NCI-H1092 (cell line): ENCODE data around the gene C17orf78.
"Not testable (repeated sequence)": the region's sequence is repeated elsewhere in the genome, so short reads cannot be mapped to it uniquely, and the experiment has no call there.

Source experiments
- DNase-seq: peaks from one replicate; lab custom pipeline; 2025; lab: John Stamatoyannopoulos, UW

The C17orf78 gene

DNA sequence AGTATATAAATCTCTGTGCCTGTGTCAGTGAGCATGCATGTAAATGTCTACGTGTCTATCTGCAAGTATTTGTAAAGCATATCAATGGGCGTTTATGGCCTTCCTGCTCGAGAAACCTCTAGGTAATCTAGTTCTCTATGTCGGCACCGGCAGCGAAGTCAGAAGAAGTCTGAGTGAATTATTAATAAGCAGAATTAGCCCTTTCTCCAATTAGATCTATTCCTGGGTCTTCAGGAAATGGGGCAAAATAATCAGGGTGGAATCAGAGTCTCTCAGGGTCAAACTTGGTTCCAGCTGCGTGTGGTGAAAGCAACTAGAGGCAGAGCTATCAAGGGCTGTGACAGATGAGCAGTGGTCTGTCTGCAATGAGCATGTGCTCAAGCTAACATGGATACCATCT is at the start of gene C17orf78:
TSS of gene C17orf78 (plus strand) at position 280 of the 400 bp plus-strand sequence. CDS start at position 388, 108 bp downstream.
- DNase-seq = no peak

DNA sequence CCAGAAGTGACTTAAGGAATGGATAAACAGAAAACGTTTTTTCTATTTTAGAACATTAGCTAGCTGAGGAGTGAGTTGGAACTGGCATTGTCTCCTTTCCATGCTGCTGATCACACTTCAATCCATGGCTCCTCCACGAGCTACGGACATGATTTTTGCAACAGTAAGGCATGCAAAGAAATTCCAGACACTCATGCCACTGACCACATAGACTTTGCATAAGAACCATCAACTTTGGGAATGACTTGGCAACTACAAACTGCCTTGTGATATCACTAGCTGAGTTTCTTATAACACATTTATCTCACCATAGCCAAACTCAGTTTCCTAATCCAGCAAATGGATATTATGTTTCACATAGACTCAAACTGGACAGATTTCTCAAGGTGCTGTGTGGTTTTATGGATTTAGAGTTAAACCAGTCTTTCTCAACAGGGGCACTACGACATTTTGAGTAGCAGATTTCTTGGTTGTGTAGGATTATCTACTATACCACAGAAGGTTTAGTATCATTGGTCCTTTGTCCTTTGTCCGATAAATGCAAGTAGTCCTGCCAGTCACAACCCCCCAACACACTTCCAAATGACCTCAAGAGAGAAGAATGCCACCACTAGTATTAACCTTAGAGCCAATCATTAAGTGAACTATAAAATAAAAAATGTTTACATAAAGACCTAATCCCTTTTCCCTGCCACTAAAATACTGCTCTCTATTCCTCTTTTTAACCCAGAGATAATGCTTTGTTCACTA is 48.3 kb upstream of the C17orf78 start:
- no peak for DNase-seq

DNA sequence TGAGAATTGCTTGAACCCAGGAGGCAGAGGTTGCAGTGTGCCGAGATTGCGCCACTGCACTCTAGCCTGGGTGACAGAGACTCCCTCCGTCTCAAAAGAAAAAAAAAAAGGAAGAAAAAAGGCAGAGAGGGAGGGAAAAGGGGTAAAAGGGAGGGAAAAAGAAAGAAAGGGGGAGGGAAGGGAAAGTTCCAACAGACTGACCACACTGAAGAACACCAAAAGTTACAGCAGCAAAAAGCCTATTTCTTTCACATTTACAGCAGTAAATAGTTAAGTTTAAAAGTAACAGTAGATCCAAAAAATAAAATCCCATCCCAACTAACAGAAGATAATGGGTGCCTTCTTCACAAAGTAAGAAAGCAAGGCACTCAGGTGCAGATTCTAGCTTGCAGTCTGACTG is 36.9 kb upstream of the C17orf78 start:
- no peak for DNase-seq

DNA sequence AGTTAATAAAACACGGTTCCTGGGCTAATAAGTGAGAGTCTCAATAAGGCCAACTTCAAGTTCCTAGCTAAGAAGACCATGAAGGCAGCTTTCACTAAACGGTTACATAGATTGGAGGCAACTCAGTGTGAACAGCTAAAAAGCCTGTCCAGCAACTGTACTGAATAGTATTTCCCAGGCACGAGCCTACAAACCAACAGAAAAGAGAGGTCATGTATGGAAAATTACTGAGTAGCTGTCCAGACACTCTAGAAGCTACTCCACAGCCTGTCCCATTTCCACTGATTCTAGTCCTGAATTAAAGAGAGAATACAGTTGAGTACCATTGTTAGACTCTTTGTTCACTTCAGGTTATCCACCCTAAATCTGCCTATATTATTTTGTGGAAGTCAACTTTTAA is 36.5 kb upstream of the C17orf78 start:
- DNase-seq = no peak

DNA sequence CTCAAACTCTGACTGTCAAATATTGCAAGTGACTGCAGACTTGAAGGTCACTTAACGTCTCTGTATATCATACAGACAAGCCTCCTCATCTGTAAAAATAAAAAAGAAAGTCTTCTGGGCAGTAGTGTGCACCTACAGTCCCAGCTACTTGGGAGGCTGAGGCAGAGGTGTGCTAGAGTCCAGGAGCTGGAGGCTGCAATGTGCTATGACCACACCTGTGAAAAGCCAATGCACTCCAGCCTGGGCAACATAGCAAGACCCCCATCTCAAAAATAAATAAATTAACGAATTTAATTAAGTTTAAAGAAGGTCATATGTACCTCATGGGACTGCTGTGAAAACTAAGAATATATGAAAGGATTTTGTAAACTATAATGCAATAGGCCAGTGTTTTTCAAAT is 35.0 kb upstream of the C17orf78 start:
- DNase-seq = no peak

DNA sequence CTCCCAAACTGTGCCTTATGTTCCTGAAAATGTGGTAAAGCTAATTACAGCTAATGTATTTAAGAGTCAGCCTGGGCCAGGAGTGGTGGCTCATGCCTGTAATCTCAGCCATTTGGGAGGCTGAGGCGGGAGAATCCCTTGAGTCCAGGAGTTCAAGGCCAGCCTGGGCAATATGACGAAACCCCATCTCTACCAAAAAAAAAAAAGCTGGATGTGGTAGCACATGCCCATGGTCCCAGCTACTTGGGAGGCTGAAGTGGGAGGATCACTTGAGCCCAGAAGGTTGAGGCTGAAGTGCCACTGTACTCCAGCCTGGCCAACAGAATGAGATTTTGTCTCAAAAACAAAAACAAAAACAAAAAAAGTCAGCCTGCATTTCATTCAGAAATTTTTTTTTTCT is 33.2 kb upstream of the C17orf78 start:
- no peak for DNase-seq

DNA sequence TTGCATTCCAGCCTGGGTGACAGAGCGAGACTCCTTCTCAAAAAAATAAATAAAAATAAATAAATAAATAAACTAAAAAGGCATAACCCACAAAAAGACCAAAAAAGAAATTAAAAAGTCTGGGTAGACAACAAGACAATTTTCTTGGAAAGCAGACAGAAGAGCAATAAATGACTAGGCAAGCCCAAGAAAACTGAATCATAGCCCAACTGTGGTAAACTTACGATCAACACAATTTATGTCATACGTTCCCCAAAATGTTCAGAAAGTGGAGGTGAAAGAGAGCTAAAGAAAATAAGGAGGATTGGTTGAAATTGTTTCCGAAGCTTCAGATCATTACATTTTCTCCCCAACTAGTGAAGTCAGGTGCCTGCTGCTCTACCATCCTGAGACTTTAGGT is 31.3 kb upstream of the C17orf78 start:
- DNase-seq = no peak

DNA sequence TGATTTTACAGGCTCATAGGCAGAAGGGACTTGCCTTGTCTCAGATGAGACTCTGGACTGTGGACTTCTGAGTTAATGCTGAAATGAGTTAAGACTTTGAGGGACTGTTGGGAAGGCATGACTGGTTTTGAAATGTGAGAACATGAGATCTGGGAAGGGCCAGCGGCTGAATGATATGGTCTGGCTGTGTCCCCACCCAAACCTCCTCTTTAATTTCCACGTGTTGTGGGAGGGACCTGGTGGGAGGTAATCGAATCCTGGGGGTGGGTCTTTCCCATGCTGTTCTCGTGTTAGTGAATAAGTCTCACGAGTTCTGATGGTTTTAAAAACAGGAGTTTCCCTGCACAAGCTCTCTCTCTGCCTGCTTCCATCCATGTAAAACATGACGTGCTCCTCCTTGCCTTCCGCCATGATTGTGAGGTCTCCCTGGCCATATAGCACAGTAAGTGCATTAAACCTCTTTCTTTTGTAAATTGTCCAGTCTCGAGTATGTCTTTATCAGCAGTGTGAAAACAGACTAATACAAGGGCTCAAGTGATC is 28.9 kb upstream of the C17orf78 start:
- not testable (repeated sequence) for DNase-seq

DNA sequence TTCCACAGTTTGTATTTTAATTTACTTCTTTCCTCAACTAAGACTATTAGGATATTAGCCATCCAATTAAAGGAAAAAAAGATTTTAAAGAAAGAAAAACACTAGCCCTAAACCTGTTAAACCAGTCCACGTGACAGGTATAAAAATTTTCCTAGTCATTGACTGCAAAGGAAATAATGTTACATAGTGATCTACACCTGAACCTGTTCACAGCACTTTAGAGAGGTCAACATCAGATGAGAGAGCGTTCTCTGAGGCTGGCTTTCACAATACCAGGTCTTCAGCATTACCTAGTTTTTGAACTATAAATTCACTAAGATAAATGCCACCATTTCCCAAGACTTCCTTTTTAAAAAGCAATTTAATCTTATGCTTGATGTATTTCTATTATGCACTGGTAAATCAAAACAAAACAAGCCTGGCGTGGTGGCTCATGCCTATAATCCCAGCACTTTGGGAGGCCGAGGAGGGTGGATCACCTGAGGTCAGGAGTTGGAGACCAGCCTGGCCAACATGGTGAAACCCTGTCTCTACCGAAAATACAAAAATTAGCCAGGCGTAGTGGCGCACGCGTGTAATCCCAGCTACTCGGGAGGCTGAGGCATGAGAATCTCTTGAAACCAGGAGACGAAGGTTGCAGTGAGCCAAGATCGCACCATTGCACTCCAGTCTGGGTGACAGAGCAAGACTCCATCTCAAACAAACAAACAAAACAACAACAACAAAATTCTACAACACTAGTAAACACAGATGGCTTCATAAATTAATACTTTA is 18.8 kb upstream of the C17orf78 start:
- not testable (repeated sequence) for DNase-seq

DNA sequence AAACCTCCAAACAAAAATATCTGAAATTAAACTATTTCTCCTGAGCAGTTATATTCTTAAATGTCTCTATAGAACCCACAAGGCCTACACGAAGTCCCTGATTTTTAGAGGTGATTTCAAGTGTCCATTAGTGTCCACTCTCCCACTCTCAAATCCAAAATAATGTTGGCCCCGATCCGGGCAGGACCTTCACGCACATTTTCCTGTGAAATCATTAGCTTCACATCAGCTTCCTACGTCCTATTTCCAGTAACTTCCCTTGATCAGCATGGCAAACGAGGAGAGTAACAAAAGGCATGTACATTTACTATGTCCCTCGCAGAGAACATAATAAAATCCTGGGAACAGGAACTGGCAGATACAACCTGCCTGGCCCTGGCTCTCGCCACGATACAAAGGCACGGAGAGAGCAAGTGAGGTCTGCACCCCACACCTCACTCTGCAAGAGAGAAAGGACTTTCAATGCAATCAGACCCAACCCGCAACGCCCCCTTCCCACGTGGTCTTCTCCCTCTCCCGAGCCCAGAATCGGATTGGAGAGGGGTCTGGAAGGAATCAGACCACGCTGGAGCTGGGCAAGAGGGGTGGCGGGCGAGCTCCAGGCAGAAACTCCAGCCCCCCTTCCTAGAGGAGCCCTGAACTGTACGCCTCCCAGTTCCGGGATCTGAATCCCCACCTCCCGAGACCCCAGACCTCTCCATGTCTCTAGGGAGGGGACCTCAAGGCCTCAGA is 17.5 kb upstream of the C17orf78 start:
- peak; percentile 57 for DNase-seq

DNA sequence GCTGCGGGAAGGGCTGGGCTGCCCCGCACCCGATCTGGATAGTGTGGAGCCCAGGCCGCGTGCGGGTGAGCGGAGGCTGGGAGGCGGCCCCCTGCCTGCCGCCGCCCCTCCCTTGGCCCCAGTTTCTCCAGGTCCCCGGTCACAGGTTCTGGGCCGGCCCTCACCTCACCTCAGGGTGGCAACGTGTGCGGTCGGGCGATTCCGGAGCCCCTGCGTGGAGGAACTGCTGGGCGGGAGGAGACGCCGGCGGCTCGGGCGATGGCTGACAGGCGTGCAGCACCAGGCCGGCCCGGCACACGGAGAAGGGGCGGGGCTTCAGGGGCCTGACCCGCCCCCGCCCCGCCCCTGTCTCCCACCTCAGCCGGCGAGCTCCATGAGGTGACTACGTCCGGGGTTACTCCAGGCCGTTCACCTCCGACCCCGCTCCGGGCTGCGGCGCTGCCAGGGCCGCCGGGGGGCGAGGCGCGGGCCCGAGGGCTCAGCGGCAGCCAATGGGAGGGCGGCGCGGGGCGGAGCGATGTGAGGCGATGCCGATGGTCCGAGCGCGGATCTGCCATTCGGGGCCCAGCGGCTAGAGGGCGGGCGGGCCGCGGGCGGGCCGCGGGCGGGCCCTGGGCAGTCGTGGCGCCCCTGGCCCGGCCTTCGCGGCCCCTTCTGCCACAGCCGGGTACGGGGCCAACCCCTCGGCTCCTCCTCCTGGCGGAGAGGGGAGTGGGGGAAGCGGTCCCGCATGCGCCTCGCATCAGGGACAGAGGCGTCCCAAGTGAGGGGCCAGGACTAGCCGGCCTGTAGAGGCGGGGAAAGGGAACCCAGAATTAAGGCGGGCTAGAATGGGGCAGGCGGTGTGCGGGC is 16.7 kb upstream of the C17orf78 start:
- DNase-seq = peak; percentile 89

DNA sequence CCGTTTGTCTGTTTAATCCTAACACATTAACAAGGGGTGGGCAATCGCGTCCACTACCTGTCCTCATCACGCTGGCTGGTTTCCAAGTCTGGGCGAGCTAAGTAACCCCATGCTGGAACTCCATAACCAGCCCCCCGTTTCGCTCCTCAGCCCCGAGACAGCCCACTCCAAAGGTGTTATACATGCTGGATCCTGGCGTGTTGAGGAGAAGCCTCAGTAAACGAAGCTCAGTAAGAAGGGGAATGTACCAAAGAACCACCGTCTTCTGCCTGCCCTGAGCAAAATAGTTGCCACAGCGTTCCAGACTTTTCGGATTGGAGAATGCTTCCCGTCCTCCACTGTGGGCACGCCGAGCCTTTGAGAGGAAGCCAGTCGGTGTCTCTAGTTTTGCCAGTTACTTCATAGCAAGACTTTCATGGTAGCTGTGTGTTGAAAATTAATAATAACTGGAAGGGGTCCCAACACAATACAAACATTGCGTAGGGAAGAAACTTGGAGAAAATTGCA is 16.1 kb upstream of the C17orf78 start:
- DNase-seq = no peak

DNA sequence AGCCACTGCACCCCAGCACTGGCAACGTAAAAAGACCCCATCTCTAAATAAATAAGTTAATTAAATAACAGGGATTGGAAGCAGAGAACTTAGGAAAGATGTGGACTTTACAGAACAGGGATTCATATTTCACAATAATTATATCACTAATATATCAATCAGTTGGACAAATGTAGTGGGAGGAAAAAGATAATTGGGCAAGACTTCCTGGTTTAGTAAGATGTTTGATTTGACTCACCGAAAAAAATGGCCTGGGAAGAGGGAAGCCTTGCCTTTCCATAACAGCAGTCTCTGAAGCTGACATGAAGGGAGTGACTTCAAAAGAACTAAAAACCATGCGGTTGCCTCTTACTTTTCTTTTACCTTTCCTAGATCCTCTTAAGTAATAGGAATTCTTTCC is 15.2 kb upstream of the C17orf78 start:
- DNase-seq = no peak

DNA sequence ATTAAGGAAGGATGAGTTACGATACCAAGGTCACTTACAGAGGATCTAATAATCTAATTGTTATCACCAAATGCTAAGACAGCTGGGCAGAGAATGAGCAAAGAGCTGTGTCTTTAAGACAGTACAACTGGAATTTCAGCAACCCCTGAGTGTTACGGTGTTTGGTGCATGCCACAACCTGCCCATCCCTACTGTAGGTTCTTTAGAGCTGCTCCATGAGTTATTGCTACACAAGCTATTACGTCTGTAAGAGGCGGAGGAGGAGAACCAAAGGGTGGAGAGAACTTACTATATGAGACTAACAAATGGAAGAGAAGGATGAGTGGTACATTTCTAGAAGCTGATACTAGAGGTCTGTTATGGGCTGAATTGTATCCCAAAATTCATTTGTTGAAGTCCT is 14.2 kb upstream of the C17orf78 start:
- no peak for DNase-seq

DNA sequence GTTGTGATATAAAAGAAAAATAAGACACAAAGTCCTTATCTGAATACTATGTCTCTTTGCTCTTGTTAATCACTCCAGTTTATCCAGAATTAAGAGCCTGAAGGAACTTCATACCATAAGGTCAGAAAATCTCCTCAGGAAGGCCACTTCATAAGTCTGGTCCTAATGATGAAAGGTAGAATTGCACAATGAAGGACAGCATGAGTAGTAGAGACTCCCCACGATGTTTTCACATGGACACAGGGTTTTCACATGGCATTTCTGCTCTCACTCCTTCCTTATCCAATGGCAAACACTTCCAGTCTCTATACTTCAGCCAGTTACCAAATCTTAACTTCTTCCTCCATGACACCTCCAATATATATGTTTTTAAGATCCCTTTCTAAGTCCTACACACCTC is 10.2 kb upstream of the C17orf78 start:
- DNase-seq = no peak

DNA sequence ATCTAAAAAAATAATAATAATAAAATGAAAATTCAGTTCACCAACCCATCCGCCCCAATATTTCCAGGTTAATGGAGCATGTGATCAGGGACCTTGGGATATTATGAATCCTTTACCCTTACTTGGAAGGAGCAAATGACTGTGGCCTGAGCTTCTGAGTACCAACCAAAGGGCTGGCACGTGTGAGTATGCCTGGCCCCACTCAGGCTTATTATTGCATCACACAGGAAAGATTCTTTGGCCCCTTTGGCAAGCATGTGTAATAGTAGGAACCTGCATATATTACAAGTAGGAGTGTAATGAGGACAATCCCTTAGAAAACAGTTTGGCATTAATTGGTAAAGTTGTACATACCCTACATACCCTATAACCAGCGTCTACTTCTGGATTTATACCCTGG is 7.2 kb upstream of the C17orf78 start:
- no peak for DNase-seq

DNA sequence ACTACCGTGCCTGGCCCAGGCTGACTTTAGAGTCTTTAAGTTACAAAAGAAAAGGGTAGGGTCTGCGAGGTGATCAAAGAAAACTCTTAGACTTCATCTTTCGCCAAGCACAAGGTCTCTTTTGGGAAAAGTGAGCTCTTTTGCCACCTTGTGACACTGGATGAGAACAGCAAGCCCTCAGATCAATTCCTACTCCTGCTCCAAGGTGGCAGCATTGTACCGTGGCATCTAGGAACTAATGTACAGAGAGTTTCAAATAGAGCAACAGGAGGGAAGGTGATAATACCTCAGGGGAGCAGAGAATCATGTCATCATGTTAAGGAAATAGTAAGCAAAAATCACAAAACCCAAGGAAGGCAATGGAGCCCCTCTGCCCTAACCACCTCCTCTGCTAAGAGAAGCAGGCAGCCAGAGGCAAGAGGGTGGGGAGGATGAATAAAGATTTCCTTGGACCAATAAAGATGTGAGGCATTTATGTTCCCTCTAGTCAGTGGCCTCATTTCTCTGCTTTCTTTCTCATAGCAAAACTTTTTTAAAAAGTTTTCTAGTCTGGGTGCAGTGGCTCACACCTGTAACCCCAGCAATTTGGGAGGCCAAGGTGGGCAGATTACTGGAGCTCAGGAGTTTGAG is 2.1 kb upstream of the C17orf78 start:
- peak; percentile 48 for DNase-seq

DNA sequence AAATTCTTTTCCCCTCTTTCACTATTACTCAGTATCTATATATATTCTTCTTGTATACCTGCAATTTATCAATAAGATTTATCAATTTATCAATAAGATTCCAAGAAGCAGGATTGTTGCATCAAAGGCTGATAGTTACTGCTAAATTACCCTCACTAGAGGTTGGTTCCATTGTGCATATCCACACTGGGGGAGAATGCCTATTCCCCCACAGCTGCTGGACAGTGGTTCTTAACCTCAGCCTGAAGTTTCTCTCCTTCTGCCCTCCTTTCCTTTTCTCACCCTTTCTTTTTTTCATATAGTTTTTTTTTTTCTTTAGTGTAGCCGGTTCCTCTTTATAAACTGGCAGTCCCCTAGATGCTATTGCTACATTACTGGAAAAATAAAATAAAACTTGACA is 6.3 kb downstream of the C17orf78 start:
- no peak for DNase-seq

DNA sequence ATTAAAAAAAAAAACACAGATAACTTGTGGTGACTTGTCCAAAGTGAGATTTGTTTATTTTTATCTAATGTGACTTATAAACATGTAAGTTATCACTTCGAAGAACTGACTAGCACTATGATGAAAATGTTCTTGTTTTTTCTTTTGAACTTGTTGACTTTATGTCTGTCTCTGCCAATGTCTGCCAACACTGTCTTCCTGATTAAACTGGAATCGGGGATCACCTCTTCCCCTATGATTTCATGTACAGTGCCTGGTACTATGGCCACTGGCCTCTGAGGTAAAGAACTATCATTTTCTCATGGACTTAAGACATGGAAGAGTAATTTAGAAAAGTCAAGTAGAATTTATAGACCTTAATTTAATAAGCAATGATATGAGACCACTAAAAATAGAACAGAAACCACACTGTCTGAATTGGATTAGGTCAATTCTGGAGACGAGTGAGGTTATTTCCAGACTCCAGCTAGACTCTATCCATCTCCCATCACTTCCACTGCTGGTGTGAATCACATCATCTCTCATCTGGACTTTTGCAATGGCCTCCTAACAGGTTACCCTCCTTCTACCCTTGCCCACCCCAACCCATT is 8.9 kb downstream of the C17orf78 start:
- no peak for DNase-seq

DNA sequence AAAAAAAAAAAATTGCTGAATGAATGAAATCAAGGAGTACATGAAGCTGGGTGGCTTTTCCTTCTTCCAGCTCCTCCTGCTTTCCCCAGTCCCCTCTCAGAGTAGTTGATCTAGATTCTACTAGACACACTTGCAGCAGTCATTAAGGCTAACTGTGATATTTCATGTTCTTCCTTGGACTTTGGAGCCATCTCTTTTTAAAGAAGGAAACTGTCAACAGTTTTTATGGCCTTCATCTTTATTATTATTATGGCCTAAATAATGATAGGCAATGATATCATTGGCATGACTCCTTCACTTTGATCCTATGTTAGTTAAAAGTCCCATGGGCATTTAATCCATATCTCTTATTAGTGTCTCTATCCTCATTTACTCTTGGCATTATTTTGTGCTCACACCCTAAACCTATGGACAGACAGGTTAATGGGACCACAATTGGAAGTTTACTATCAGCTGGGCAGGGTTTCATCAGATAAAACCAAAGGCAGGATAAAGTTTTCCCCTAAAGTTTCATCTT is 9.7 kb downstream of the C17orf78 start:
- DNase-seq = no peak
